Ishikawa (cell line): Measurements from ENCODE around the gene KCNE3.

Experiments
- CEBPB ChIP-seq: IDR thresholded peaks from 2 replicates; pipeline ENCODE4 v1.6.1; 2012
- CREB1 ChIP-seq: IDR thresholded peaks from 2 replicates; pipeline ENCODE4 v1.6.1; 2012; ENCODE audit warnings: low read depth
- EGR1 ChIP-seq: IDR thresholded peaks from 2 replicates; pipeline ENCODE4 v1.6.1; 2012
- EP300 ChIP-seq: IDR thresholded peaks from 2 replicates; pipeline ENCODE4 v1.6.1; 2012; ENCODE audit warnings: borderline replicate concordance
- FOXM1 ChIP-seq: IDR thresholded peaks from 2 replicates; pipeline ENCODE4 v1.6.1; 2012; ENCODE audit warnings: low read depth, borderline replicate concordance
- MAX ChIP-seq: IDR thresholded peaks from 2 replicates; pipeline ENCODE4 v1.6.1; 2012
- NFIC ChIP-seq: IDR thresholded peaks from 2 replicates; pipeline ENCODE4 v1.6.1; 2012
- RAD21 ChIP-seq: IDR thresholded peaks from 2 replicates; pipeline ENCODE4 v1.6.1; 2012; ENCODE audit warnings: low read depth
- REST ChIP-seq: IDR thresholded peaks from 2 replicates; pipeline ENCODE4 v1.6.1; 2012; ENCODE audit warnings: low read depth, mild to moderate bottlenecking
- TAF1 ChIP-seq: IDR thresholded peaks from 2 replicates; pipeline ENCODE4 v1.6.1; 2012; ENCODE audit warnings: low read depth, mild to moderate bottlenecking
- TCF12 ChIP-seq: IDR thresholded peaks from 2 replicates; pipeline ENCODE4 v1.6.1; 2012; ENCODE audit warnings: low read depth
- TEAD4 ChIP-seq: IDR thresholded peaks from 2 replicates; pipeline ENCODE4 v1.6.1; 2012
- YY1 ChIP-seq: IDR thresholded peaks from 2 replicates; pipeline ENCODE4 v1.6.1; 2012; ENCODE audit warnings: low read depth
- ZBTB7A ChIP-seq: IDR thresholded peaks from 2 replicates; pipeline ENCODE4 v1.6.1; 2012; ENCODE audit warnings: low read depth
- TF ChIP-seq, protein P1 (sequence below): IDR thresholded peaks from 2 replicates; pipeline ENCODE4 v1.6.1; 2012

KCNE3 gene

DNA sequence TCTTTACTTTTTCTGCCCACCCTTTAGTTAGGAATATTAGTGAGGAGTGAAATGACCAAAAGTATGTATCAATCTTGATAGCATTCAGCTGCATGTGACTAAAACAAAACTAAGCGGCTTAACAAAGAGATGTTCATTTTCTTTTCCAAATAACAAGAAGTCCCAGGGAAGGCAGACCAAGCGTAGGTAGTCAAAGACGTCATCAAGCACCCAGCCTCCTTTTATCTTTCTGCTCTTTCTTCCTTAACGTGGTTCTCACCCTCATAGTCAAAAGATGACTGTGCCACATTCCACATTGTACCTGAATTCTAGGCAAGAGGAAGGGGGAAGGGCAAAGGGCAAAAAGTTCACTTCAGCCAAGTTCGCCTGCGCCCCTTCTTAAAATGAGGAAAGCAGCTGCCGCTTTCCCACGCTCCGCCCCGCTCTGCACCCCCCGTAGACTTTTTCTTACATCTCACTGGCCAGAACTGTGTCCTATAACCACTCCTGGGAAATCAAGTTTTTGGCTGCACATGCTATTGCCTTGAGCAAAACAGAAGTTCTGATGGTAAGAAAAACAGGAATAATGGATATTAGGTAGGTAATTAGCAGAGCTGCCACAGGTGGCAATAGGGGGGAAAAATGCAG lies 54.5 kb downstream of the KCNE3 start:
- TF ChIP-seq EGR1 (no peak), TAF1 (no peak)

GRCh38 chr11:74412321-74412720 lies 55.0 kb downstream of the KCNE3 start:
- no peak for TF ChIP-seq CREB1
- no peak for TF ChIP-seq YY1
- no peak for TF ChIP-seq EGR1
- no peak for TF ChIP-seq TCF12
- no peak for TF ChIP-seq REST
- TF ChIP-seq, protein P1, sequence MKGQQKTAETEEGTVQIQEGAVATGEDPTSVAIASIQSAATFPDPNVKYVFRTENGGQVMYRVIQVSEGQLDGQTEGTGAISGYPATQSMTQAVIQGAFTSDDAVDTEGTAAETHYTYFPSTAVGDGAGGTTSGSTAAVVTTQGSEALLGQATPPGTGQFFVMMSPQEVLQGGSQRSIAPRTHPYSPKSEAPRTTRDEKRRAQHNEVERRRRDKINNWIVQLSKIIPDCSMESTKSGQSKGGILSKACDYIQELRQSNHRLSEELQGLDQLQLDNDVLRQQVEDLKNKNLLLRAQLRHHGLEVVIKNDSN = no peak
- TF ChIP-seq EP300 = no peak
- no peak for TF ChIP-seq TAF1
- no peak for TF ChIP-seq NFIC
- TF ChIP-seq FOXM1 = no peak
- no peak for TF ChIP-seq CEBPB
- TF ChIP-seq ZBTB7A = no peak

DNA sequence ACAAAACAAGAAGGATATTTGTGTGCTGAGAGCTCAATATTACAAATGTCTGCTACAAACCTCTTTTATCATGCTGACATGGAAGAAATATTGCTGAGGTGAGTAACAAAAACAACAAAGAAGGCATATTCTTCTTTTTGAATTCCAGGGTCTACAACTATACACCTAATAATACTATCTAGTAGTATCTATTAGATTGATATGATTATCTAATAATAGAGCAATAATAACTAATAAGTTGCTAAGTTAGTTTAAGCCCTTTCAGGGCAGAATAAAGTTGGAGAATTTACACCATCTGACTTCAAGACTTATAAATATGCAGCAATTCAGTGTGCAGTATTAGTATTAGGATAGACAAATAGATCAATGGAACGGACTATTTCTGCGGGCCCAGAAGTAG lies 57.7 kb downstream of the KCNE3 start:
- no peak for TF ChIP-seq TEAD4
- TF ChIP-seq CREB1 = no peak
- no peak for TF ChIP-seq NFIC
- no peak for TF ChIP-seq TAF1
- no peak for TF ChIP-seq EGR1
- no peak for TF ChIP-seq ZBTB7A
- no peak for TF ChIP-seq RAD21
- TF ChIP-seq TCF12 = no peak
- no peak for TF ChIP-seq YY1
- TF ChIP-seq EP300 = no peak
- no peak for TF ChIP-seq MAX
